Heart left ventricle (tissue), 16 donors: ENCODE data around the gene ZNF429. TPM values are rescaled to one million over a fixed set of nuclear protein-coding genes. Genes with fewer than 3 reads are reported as not detected.
"Not testable (repeated sequence)": the region's sequence is repeated elsewhere in the genome, so short reads cannot be mapped to it uniquely, and the experiment has no call there.

Experiments
- ATAC-seq, 4 donors: fragments of 200-7000 bp; cut with Tn5 transposase; one replicate each; pipeline ENCODE4 v1.9.1; 2020 to 2022; ENCODE audit warnings: moderate library complexity in 4 of 4, mild to moderate bottlenecking in 3 of 4, moderate number of reproducible peaks in 1 of 4
- DNase-seq, 5 donors: peaks; one replicate each; pipeline ENCODE4 v3.0.0-alpha.2; 2020
- H3K27ac ChIP-seq, 12 donors: fragments of 200-600 bp; sonication (generic) in 4 of 12; one replicate each; pipeline versions ENCODE4 v1.5.0 to v1.8.0; 2016 to 2022; ENCODE audit warnings: mild to moderate bottlenecking in 2 of 12
- H3K27me3 ChIP-seq, 9 donors: fragments of 200-600 bp; sonication (generic) in 2 of 9; one replicate each; pipeline versions ENCODE4 v1.5.1 to v1.8.0; 2016 to 2022; ENCODE audit warnings: mild to moderate bottlenecking in 3 of 9
- H3K36me3 ChIP-seq, 9 donors: fragments of 200-600 bp; sonication (generic) in 2 of 9; one replicate each; pipeline versions ENCODE4 v1.5.0 to v1.8.0; 2018 to 2022; ENCODE audit warnings: mild to moderate bottlenecking in 2 of 9
- H3K4me1 ChIP-seq, 12 donors: fragments of 200-600 bp; sonication (generic) in 4 of 12; one replicate each; pipeline versions ENCODE4 v1.5.0 to v1.8.0; 2016 to 2022; ENCODE audit warnings: mild to moderate bottlenecking in 3 of 12
- H3K4me3 ChIP-seq, 12 donors: fragments of 200-600 bp; sonication (generic) in 4 of 12; one replicate each; pipeline versions ENCODE4 v1.5.0 to v1.8.0; 2017 to 2022; ENCODE audit warnings: mild to moderate bottlenecking in 9 of 12, moderate library complexity in 4 of 12
- H3K9me3 ChIP-seq, 12 donors: fragments of 200-600 bp; sonication (generic) in 4 of 12; one replicate each; pipeline versions ENCODE4 v1.5.0 to v1.8.0; 2016 to 2022; ENCODE audit warnings: mild to moderate bottlenecking in 1 of 12
- POLR2A ChIP-seq, 2 donors: fragments of 450-650 bp; IDR thresholded peaks; one replicate each; pipeline ENCODE4 v1.6.1; 2017; ENCODE audit warnings: antibody characterized with exemption in 2 of 2, mild to moderate bottlenecking in 2 of 2, moderate library complexity in 2 of 2
- WGBS, 4 donors: extraction: QIAGEN DNeasy Blood & Tissue Kit in 2 of 4; methylation state at CpG; one replicate each; pipeline versions ENCODE4 v1.1.5 to v1.1.7; 2013 to 2018; 5-methylcytosine and 5-hydroxymethylcytosine counted together
- intact Hi-C, 10 donors: fragments of 100-400 bp; cut with DNase I; formaldehyde crosslinking; loops; one replicate each; pipeline versions ENCODE4 v1.11.1 to v1.14.2; 2022
- polyA plus RNA-seq, 2 donors: library from polyadenylated mRNA; stranded (reverse); fragments of 200-250 nt; gene quantifications; one replicate each; pipeline ENCODE4 v1.2.3, GENCODE V29; 2013
- total RNA-seq, 9 donors: library from RNA; depleted of rRNA in 2 of 9; stranded (reverse); fragments of >200 nt in 2 of 9; fragmentation: NEBNext Ultra II Directional in 3 of 9; extraction: Animal tissue kit (Norgen Biotek cat#: 25700) in 3 of 9; gene quantifications; one replicate each; pipeline versions ENCODE4 v1.1.0 to v1.2.4, GENCODE V29; 2016 to 2023
- TF ChIP-seq, protein P1 (sequence below), 12 donors: fragments of 200-600 bp; sonication (generic) in 4 of 12; IDR thresholded peaks; one replicate each; pipeline versions ENCODE4 v1.5.0 to v1.8.0; 2018 to 2022; ENCODE audit warnings: antibody characterized with exemption in 12 of 12, mild to moderate bottlenecking in 5 of 12
- donor health status: ischemic (EF 13 %, LVEDD 7.1; RV severe dilation, severe dysfunction).
- donor health status: healthy with polysubstance abuse.
- donor health status: DM: no; HTN: yes; CAD: no.
- donor health status: DM: no; HTN: no; CAD: no.
- donor health status: ischemic (EF 25% LVEDD 6.9; RV normal size, moderate dysfunction).
- donor health status: ischemic (EF 25% LVEDD 5.7; RV mildly dilated, moderate dysfunction).
- donor health status: healthy.
- donor health status: DM: yes; HTN: yes; CAD: no.
- donor health status: ischemic (EF 35%, LVEDD 5.7; RV mildly dilated, moderate dysfunction).
- donor health status: nonischemic (EF 11% LVEDD 7.7; RV severe dilation, severe dysfunction).
- donor health status: DM: yes; HTN: yes; CAD: no.
- donor health status: PGD.
- donor health status: ischemic (EF 29% LVEDD 5.4; RV normal size, mild dysfunction).
- donor health status: nonischemic (EF 23%, LVEDD 6.1; RV moderate dilation, normal function).

ZNF429 gene
- total and polyA plus RNA-seq, 11 donors, result 4.5 to 10.1 (median 8.2) TPM

DNA sequence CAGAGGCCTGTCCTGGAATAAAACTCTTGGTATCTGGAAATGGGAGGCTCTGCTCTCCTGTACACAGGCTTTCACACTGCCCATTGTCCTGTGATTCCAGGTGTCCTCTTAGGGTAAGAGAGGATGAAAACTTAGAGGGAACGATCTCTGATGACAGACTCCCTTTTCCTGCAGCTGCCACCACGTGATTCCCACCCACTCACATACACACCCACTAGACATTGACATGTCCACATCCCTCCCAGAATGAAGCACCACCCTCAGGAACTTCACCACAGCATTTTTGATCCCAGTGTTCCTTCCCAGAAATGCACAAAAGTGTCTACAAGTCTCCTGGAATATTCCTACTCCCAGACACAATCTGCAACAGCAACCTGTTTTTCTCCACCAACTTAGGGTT lies 8.2 kb downstream of the ZNF429 start:
- 33 to 58% (median 53%) methylated on average over 2 of the region's 2 CpGs for WGBS, 4 donors
- no peak for ATAC-seq
- no peak overlapping the region for H3K4me3 ChIP-seq
- peaks cover 0 to 5% (median 3%) of the 10 kb centered on the region in 9 donors for H3K36me3 ChIP-seq
- H3K27ac ChIP-seq, result no peak overlapping the region
- intact Hi-C loops, result no loop called here
- peaks cover 0 to 46% (median 3%) of the 10 kb centered on the region in 12 donors for H3K9me3 ChIP-seq
- peaks cover 0 to 16% (median 5%) of the 10 kb centered on the region in 12 donors for H3K4me1 ChIP-seq
- TF ChIP-seq POLR2A (IDR thresholded peaks at IDR 0.05), result no peak
- TF ChIP-seq, protein P1, sequence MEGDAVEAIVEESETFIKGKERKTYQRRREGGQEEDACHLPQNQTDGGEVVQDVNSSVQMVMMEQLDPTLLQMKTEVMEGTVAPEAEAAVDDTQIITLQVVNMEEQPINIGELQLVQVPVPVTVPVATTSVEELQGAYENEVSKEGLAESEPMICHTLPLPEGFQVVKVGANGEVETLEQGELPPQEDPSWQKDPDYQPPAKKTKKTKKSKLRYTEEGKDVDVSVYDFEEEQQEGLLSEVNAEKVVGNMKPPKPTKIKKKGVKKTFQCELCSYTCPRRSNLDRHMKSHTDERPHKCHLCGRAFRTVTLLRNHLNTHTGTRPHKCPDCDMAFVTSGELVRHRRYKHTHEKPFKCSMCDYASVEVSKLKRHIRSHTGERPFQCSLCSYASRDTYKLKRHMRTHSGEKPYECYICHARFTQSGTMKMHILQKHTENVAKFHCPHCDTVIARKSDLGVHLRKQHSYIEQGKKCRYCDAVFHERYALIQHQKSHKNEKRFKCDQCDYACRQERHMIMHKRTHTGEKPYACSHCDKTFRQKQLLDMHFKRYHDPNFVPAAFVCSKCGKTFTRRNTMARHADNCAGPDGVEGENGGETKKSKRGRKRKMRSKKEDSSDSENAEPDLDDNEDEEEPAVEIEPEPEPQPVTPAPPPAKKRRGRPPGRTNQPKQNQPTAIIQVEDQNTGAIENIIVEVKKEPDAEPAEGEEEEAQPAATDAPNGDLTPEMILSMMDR (IDR thresholded peaks at IDR 0.05), result no peak
- H3K27me3 ChIP-seq, result no peaks in the 10 kb centered on the region
- DNase-seq, result no peak

DNA sequence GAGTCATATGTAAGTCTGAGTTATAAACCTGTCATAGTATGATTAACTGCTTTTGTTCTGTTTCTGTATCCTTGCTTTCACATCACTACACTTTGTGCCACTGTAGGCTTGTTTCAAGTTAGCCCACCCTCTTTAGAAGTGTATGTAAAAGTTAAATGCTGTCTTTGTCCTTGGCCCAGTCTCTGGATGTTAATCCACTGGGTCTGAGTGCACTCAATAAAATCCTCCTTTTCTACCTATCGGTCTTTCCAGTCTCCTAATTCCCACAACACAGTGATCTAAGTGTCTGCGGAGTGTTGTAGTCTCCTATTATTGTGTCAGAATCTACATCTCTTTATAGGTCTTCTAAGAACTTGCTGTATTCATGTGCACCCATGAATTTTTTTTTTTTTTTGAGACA lies 14.1 kb downstream of the ZNF429 start:
- no peak for ATAC-seq
- 96 to 100% (median 97%) methylated on average over 2 of the region's 2 CpGs for WGBS, 4 donors
- Histone ChIP-seq H3K9me3 (peaks cover 0 to 89% (median 22%) of the 10 kb centered on the region in 12 donors), H3K4me3 (no peak overlapping the region), H3K4me1 (no peaks in the 10 kb centered on the region), H3K27me3 (no peaks in the 10 kb centered on the region), H3K36me3 (peaks cover 8 to 59% (median 31%) of the 10 kb centered on the region in 9 donors), H3K27ac (no peak overlapping the region)
- intact Hi-C loops, result no loop called here
- TF ChIP-seq POLR2A (IDR thresholded peaks at IDR 0.05), result no peak
- TF ChIP-seq, protein P1 (IDR thresholded peaks at IDR 0.05), result no peak
- no peak for DNase-seq

DNA sequence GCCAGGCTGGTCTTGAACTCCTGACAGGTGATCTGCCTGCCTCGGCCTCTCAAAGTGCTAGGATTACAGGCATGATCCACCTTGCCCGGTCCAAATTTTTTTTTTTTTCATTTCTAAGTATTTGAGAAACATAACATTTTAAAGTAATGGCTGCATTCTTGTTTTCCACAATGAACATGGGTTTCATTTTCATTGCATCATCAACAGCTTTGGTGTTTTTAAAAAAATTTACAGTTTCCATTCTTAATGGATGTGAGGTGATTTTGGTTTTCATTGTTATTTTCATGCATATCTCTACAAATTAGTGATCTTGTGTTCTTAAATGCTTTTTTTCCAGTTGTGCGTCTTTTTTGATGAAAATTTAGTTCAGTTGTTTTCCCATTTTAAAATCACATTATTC lies 27.5 kb downstream of the ZNF429 start:
- DNase-seq (no peak), ATAC-seq (no peak)
- H3K36me3 ChIP-seq, result peaks cover 5 to 83% (median 68%) of the 10 kb centered on the region in 9 donors
- no peak overlapping the region for H3K27ac ChIP-seq
- no peaks in the 10 kb centered on the region for H3K27me3 ChIP-seq
- TF ChIP-seq, protein P1 (IDR thresholded peaks at IDR 0.05), result no peak
- TF ChIP-seq POLR2A (IDR thresholded peaks at IDR 0.05), result no peak
- 96 to 98% (median 97%) methylated on average over 3 of the region's 3 CpGs for WGBS, 4 donors
- H3K4me1 ChIP-seq, result no peaks in the 10 kb centered on the region
- intact Hi-C loops, result no loop called here
- peaks cover 0 to 89% (median 31%) of the 10 kb centered on the region in 12 donors for H3K9me3 ChIP-seq
- H3K4me3 ChIP-seq, result no peak overlapping the region

DNA sequence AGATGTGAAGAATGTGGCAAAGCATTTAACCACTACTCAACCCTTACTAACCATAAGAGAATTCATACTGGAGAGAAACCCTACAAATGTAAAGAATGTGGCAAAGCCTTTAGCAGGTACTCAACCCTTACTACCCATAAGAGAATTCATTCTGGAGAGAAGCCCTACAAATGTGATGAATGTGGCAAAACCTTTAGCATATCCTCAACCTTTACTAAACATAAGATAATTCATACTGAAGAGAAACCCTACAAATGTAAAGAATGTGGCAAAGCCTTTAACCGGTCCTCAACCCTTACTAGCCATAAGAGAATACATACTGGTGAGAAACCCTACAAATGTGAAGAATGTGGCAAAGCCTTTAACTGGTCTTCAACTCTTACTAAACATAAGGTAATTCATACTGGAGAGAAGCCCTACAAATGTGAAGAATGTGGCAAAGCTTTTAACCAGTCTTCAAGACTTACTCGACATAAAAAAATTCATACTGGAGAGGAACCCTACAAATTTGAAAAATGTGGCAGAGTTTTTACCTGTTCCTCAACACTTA lies 31.4 kb downstream of the ZNF429 start:
- DNase-seq, H3K4me3 ChIP-seq, intact Hi-C loops, H3K27ac ChIP-seq, ATAC-seq, H3K27me3 ChIP-seq, H3K4me1 ChIP-seq: not testable (repeated sequence)
- H3K36me3 ChIP-seq, result peaks cover 5 to 65% (median 40%) of the 10 kb centered on the region in 9 donors
- peaks cover 0 to 97% (median 43%) of the 10 kb centered on the region in 12 donors for H3K9me3 ChIP-seq
- WGBS, 4 donors, result 93 to 100% (median 99%) methylated on average over 2 of the region's 2 CpGs

DNA sequence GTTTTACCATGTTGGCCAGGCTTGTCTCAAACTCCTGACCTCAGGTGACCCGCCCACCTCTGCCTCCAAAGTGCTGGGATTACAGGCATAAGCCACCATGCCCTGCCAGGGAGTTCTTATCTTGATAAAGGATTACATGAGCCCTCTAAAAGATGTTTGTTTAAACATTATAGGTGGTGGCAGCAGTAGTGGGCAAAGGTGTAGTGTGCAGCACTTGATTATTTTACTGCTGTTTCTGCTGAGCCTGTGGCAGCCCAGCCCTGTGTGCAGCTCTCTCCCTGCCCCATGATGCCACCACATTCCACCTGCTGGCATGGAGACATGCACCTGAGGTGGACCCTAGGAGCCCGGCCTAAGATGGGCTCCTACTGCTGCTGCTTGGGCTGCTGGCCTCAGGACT lies 54.0 kb downstream of the ZNF429 start:
- ATAC-seq (no peak), DNase-seq (no peak)
- no peak for TF ChIP-seq POLR2A (IDR thresholded peaks at IDR 0.05)
- TF ChIP-seq, protein P1 (IDR thresholded peaks at IDR 0.05), result no peak
- peaks cover 0 to 31% (median 5%) of the 10 kb centered on the region in 9 donors for H3K36me3 ChIP-seq
- WGBS, 4 donors, result 88 to 93% (median 92%) methylated on average over 2 of the region's 2 CpGs
- intact Hi-C loops, result no loop called here
- no peak overlapping the region for H3K4me3 ChIP-seq
- no peaks in the 10 kb centered on the region for H3K27me3 ChIP-seq
- no peak overlapping the region for H3K27ac ChIP-seq
- peaks cover 0 to 72% (median 3%) of the 10 kb centered on the region in 12 donors for H3K9me3 ChIP-seq
- no peaks in the 10 kb centered on the region for H3K4me1 ChIP-seq
